Measurements from ENCODE around the gene CHKA.
A peak's percentile ranks its signal among the peaks of the same experiment; 100 is the strongest.

Gene CHKA

DNA sequence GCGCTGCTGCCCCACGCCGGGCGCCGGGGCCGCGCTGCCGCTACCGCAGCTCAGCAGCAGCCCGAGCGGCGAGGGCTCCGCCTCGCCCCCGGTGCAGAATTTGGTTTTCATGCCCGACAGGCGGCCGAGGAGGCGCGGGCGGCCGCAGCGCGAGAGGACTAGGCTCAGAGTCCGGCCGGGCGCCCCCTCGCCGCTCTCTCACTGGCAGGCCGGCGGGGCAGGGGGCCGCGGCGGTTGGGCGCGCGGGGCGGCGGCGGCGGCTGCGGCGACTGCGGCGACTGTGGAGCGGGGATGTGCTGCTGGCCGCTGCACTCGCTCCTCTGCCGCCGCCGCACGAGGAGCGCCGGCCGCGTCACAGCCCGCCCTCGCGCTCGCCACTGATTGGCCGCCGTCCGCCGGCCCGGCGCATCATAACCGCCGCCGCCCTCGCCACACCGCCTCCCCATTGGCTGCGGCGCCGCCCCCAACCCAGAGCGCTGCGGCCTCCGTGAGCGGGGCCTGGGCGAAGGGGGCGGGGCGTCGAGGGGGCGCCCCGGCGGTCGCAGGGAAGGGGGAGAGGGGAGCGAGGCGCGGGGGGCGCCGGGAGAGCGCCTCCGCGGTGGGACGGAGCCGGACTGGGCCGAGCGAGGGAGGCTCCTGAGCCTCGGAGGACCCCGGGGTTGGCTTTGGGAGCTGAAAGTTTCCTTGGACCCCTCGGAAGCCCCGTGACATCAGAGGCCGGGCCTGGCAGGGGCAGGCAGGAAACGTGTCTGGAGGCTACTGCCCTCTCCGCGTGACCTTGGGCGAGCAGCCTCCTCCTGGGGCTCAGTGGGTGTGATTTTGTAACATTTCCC lies at the start of gene CHKA:
TSS of gene CHKA (minus strand) at position 322 of the 833 bp plus-strand sequence. CDS start at position 111, 211 bp downstream.
- peak; percentile 69 to 77 for DNase-seq (ENCODE audit: low read depth in 1 of 2, low spot score in 1 of 2)

DNA sequence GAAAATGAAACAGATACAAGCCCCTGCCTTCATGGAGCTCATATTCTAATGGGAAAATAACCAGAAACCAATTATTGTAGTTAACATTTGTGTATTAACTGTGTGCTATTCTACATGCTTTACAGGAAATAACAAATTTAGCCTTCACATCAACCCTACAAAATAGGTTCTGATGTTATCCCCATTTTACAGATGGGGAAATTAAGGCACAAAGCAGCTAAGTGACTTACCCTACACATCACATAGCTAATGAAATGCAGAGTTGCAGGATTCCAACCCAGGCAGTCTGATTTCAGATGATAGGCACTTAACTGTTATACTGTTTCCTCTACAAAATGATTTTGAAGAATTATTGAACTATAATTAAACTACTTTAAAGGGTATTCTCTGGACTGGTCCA lies 48.3 kb upstream of the CHKA start:
- no peak for DNase-seq (ENCODE audit: low read depth in 1 of 2, low spot score in 1 of 2)

GRCh38 chr11:68168694-68169093 lies 47.5 kb upstream of the CHKA start:
- no peak for DNase-seq (ENCODE audit: low read depth in 1 of 2, low spot score in 1 of 2)

DNA sequence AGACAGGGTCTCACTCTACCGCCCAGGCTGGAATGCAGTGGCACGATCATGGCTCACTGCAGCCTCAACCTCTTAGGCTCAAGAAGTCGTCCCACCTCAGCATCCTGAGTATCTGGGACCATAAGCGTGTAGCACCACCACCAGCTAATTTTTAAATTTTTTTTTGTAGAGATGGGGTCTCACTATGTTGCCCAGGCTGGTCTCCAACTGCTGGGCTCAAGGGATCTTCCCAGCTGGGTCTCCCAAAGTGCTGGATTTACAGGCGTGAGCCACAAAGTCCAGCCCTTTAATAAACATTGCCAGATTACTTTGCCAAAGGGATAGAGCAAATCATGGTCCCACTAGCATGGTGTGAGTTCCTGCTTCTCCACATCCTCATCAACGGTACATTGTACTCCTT lies 46.3 kb upstream of the CHKA start:
- DNase-seq (ENCODE audit: low read depth in 1 of 2, low spot score in 1 of 2) = no peak

DNA sequence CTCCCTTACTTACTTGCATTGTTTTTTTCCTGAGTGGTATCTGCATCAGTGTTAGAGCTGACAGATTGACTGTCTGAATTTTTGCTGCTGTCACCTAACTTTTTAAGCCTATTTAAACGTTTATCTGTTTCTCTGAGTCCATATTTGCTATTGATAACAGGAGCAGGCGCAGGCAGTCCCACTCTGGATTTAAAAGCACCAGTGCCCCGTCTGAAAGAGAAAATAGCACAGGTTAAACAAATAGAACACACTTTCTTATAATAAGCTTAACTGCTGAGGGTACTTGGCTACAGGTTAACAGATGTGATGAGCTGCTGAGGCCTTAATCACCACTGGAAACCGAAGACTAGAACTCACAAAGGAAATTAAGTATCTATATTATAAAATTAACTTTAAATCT lies 45.8 kb upstream of the CHKA start:
- no peak for DNase-seq (ENCODE audit: low read depth in 1 of 2, low spot score in 1 of 2)

- DNase-seq (ENCODE audit: low read depth in 1 of 2, low spot score in 1 of 2) = no peak
These were observed 44.4 kb upstream of the CHKA start for GRCh38 chr11:68165601-68166000.

DNA sequence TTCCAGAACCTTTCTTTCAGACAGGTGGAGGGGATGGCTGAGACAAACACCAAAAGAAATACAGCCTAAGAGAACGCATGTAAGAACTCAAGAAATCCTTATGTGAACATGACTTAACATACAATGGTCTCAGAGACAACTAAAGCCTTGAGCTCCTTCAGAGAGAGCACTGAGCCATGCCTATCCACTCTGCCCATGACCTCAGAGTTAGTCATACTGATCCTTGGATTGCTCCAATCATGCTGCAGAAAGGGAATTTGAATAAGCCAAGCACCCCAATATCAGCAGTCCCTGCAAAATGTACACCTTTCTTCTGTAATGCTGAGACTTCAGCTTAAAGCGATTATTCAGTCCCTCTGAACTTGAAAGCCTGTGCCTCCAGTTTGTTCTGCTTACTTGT lies 43.2 kb upstream of the CHKA start:
- DNase-seq (ENCODE audit: low read depth in 1 of 2, low spot score in 1 of 2) = no peak

GRCh38 chr11:68163691-68164090 lies 42.5 kb upstream of the CHKA start:
- DNase-seq (ENCODE audit: low read depth in 1 of 2, low spot score in 1 of 2) = no peak

- DNase-seq (ENCODE audit: low read depth in 1 of 2, low spot score in 1 of 2) = no peak
These were observed 39.0 kb upstream of the CHKA start for GRCh38 chr11:68160100-68160695.

DNA sequence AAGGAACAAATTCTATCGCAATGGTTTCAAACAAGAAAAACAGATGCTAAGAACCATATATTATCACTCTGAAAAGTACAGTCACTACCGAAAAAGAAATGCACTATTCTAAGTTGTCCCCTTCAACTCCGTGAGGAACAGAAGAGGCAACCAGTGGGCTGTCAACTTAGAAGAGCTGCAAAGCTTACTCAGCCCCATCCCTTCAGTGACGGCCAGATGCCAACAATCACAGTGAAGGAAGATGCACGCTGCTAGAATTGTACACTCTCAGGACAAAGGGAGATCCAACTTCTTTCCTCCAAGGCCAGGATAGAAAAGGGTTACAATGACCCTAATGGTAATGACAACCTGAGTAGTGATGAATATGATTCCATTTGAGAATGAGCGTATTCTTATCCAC lies 38.5 kb upstream of the CHKA start:
- no peak for DNase-seq (ENCODE audit: low read depth in 1 of 2, low spot score in 1 of 2)

- DNase-seq (ENCODE audit: low read depth in 1 of 2, low spot score in 1 of 2) = no peak
These were observed 38.0 kb upstream of the CHKA start for GRCh38 chr11:68159161-68159560.

DNA sequence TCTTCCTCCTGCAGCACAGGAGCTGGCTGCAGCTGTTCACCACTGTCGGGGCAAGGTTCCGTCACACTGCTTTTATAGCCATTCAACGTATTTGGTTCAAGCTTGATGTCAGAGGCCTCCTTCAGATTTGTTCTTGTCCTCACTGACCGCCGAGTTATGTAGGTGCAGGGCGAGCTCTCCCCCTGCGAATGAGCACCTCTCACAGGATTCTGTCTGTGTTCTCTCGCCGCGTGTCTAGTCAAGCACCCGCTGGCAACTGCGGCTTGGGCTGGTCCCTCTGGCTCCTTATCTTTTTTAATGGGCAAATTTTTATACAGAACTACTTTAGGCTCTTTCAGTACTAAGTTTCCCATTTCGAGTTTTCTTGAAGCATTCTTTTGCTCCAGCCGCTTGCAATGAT lies 37.4 kb upstream of the CHKA start:
- DNase-seq (ENCODE audit: low read depth in 1 of 2, low spot score in 1 of 2) = no peak

DNA sequence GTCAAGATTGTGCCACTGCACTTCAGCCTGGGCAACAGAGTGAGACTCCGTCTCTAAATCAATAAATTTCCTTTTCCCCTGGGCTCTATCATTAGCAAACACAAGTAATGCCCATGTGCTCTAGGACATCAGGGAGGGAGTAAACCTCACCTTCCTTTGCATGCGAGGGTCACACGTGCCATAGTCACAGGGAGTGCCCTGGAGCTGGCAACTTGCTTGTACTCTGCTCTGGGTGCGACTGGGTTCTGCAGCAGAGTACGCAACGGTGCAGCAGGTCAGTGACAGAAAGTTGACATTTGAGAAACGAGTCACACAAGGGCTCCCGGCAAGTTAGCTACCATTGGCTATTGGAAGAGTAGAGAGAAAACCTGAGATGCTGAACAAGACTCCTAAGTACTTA lies 32.6 kb upstream of the CHKA start:
- DNase-seq (ENCODE audit: low read depth in 1 of 2, low spot score in 1 of 2) = no peak

- DNase-seq (ENCODE audit: low read depth in 1 of 2, low spot score in 1 of 2) = no peak
These were observed 28.8 kb upstream of the CHKA start for GRCh38 chr11:68150037-68150436.

DNA sequence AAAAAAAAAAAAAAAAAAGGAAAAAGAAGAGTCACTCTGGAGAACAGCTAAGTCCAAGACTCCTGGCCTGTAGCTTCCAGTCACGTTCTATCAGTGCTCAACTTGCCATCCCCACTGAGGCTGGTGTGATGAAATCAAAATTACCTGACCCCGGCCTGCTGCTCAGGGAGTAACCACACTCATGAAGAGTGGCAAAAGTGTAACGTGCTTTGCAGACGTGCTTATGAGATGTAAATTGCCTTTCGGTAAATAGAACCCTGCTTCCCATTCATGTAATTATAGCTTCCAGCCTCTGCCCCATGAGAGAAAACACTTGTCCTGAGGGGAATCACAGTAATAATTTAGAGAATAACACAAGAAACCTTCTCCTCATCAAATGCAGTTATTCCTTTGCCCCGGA lies 28.2 kb upstream of the CHKA start:
- DNase-seq (ENCODE audit: low read depth in 1 of 2, low spot score in 1 of 2) = no peak

DNA sequence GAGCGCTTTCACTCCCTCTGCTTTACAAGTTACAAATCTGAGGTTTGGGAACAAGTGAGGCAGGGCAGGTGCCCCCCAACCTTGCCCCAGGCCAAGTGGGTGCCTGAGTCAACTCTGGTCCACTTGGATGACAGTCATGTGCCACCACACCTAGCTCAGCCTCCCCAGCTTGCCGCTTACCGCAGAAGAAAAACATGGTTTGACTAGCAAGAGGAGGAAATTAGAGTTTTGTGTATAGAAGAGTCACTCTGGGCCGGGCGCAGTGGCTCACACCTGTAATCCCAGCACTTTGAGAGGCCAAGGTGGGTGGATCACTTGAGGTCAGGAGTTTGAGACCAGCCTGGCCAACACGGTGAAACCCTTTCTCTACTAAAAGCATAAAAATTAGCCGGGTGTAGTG lies 27.7 kb upstream of the CHKA start:
- DNase-seq (ENCODE audit: low read depth in 1 of 2, low spot score in 1 of 2) = no peak

- no peak for DNase-seq (ENCODE audit: low read depth in 1 of 2, low spot score in 1 of 2)
These were observed 27.1 kb upstream of the CHKA start for GRCh38 chr11:68148071-68148805.

- DNase-seq (ENCODE audit: low read depth in 1 of 2, low spot score in 1 of 2) = no peak
These were observed 25.7 kb upstream of the CHKA start for GRCh38 chr11:68146704-68147474.

- DNase-seq (ENCODE audit: low read depth in 1 of 2, low spot score in 1 of 2) = no peak
These were observed 24.9 kb upstream of the CHKA start for GRCh38 chr11:68146010-68146540.

DNA sequence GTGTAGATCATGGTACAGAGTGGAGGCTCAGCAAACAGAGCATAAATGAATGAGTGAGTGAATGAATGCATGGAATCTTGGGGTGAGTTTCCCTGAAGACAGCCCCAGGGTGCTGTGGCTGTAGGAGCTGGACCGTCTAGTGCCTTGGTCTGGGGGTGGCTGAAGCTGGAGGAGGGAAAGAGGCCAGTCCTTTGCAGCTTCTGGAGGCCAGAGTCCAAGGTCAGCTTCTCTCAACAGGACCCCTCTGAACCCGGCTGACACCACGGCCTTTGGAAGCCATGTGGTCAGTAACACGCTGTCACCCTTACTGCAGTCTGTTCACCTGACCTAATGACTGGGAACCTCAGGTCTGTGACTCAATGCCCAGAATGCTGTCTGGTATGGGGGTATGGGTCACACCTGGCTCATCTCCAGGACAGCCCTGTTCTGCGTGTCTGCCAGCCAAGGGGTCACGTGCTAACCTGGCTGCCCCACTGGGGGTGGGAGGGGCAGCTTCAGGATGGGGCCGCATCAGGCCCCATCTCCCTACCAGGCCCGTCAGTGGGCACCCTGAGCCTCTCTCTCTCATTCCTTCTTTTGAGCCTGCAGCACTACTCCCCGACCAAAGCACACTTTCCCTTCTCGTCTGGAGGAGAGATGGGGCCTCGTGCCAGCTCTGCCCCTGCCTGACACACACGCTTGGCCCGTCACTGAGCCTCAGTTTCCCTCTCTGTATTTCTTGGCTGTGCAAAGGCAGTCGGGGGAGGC lies 24.1 kb upstream of the CHKA start:
- no peak for DNase-seq (ENCODE audit: low read depth in 1 of 2, low spot score in 1 of 2)

GRCh38 chr11:68143310-68143689 lies 22.1 kb upstream of the CHKA start:
- DNase-seq (ENCODE audit: low read depth in 1 of 2, low spot score in 1 of 2) = no peak

Data from activated CD4-positive, alpha-beta T cell treated with anti-CD3 and anti-CD28 coated beads, Interleukin-2, amount 50 U/mL, for 24 hours (primary cell).